GM23248 (cell line): ENCODE results near the gene DDTL. TPM values are rescaled to one million over a fixed set of nuclear protein-coding genes. Genes with fewer than 3 reads are reported as not detected.
"Not testable (repeated sequence)": the region's sequence is repeated elsewhere in the genome, so short reads cannot be mapped to it uniquely, and the experiment has no call there.

ENCODE experiments used
- DNase-seq: peaks from one replicate; pipeline ENCODE4 v3.0.0-alpha.2; 2015
- H2AFZ ChIP-seq: fragments of 200-600 bp; sonication (generic); 2 replicates; pipeline ENCODE4 v1.6.1; 2016; ENCODE audit warnings: antibody characterized with exemption
- H3F3A ChIP-seq: fragments of 200-600 bp; sonication (generic); 2 replicates; pipeline ENCODE4 v1.6.1; 2016; ENCODE audit warnings: mild to moderate bottlenecking, antibody characterized with exemption, mixed run types; ENCODE audit not compliant: insufficient read depth
- H3K27ac ChIP-seq: fragments of 200-600 bp; sonication (generic); 2 replicates; pipeline ENCODE4 v1.5.1; 2016; ENCODE audit warnings: mild to moderate bottlenecking
- H3K27me3 ChIP-seq: fragments of 200-600 bp; sonication (generic); replicated peaks from 2 replicates; pipeline ENCODE4 v1.6.1; 2016; ENCODE audit warnings: mild to moderate bottlenecking; ENCODE audit not compliant: insufficient read depth
- H3K36me3 ChIP-seq: fragments of 200-600 bp; sonication (generic); 2 replicates; pipeline ENCODE4 v1.6.1; 2016; ENCODE audit warnings: low read depth, mild to moderate bottlenecking
- H3K4me1 ChIP-seq: fragments of 200-600 bp; sonication (generic); 2 replicates; pipeline ENCODE4 v1.6.1; 2016; ENCODE audit warnings: mild to moderate bottlenecking; ENCODE audit not compliant: insufficient read depth
- H3K4me2 ChIP-seq: fragments of 200-600 bp; sonication (generic); one replicate; pipeline ENCODE4 v1.6.1; 2016; ENCODE audit warnings: mild to moderate bottlenecking; ENCODE audit not compliant: unreplicated experiment
- H3K4me3 ChIP-seq: fragments of 200-600 bp; sonication (generic); 2 replicates; pipeline ENCODE4 v1.5.1; 2016; ENCODE audit warnings: mild to moderate bottlenecking
- H3K79me2 ChIP-seq: fragments of 200-600 bp; sonication (generic); 2 replicates; pipeline ENCODE4 v1.6.1; 2016; ENCODE audit warnings: mild to moderate bottlenecking; ENCODE audit not compliant: insufficient read depth
- H3K9ac ChIP-seq: fragments of 200-600 bp; sonication (generic); 2 replicates; pipeline ENCODE4 v1.6.1; 2016; ENCODE audit warnings: mild to moderate bottlenecking
- H3K9me2 ChIP-seq: fragments of 200-600 bp; sonication (generic); 2 replicates; pipeline ENCODE4 v1.6.1; 2016; ENCODE audit warnings: mixed run types, mild to moderate bottlenecking, moderate library complexity; ENCODE audit not compliant: insufficient read depth
- H3K9me3 ChIP-seq: fragments of 200-600 bp; sonication (generic); one replicate; pipeline ENCODE4 v1.6.1; 2017; ENCODE audit warnings: low read depth
- H4K20me1 ChIP-seq: fragments of 200-600 bp; sonication (generic); 2 replicates; pipeline ENCODE4 v1.6.0; 2016; ENCODE audit not compliant: insufficient read depth
- EZH2 ChIP-seq: fragments of 200-600 bp; sonication (generic); IDR thresholded peaks from 2 replicates; pipeline ENCODE4 v1.6.1; 2018; ENCODE audit warnings: antibody characterized with exemption, mild to moderate bottlenecking; ENCODE audit not compliant: insufficient read depth, poor library complexity, severe bottlenecking
- EZH2phosphoT487 ChIP-seq: fragments of 200-600 bp; sonication (generic); IDR thresholded peaks from 2 replicates; pipeline ENCODE4 v1.6.1; 2018; ENCODE audit warnings: antibody characterized with exemption, moderate library complexity, mild to moderate bottlenecking, low read depth; ENCODE audit not compliant: insufficient read depth
- WGBS, 2 experiments: methylation state at CpG; one replicate each; pipeline ENCODE4 v1.1.6; 2015 to 2017; ENCODE audit warnings: low lambda C conversion rate in 2 of 2, low coverage in 1 of 2; ENCODE audit errors: missing lambda C conversion rate in 2 of 2; 5-methylcytosine and 5-hydroxymethylcytosine counted together
- in situ Hi-C: fragments of 300-500 bp; cut with MboI; formaldehyde crosslinking; loops from 2 replicates; pipeline ENCODE4 v1.15.0; 2020
- polyA plus RNA-seq: library from polyadenylated mRNA; unstranded; fragments of >200 nt; fragmentation: Nextera tagmentation; extraction: Ambion mirVana; gene quantifications from 2 replicates; pipeline ENCODE4 v1.2.1, GENCODE V29; 2016
- total RNA-seq: library from RNA; depleted of rRNA; stranded (reverse); fragments of >200 nt; shearing (Covaris generic); gene quantifications from 2 replicates; pipeline ENCODE4 v1.2.3, GENCODE V29; 2014

The DDTL gene
- total and polyA plus RNA-seq, 2 experiments from 2014 or later, result 2.4 TPM; not detected in 1

GRCh38 chr22:23926561-23926960 is 40.1 kb upstream of the DDTL start:
- Histone ChIP-seq H4K20me1 (no peaks in the 10 kb centered on the region), H2AFZ (no peak overlapping the region), H3K79me2 (no peaks in the 10 kb centered on the region), H3K27me3 (no peaks in the 10 kb centered on the region), H3K9me3 (no peaks in the 10 kb centered on the region), H3K27ac (no peak overlapping the region), H3K4me3 (no peak overlapping the region), H3K4me1 (no peaks in the 10 kb centered on the region), H3K9ac (no peak overlapping the region), H3K4me2 (no peak overlapping the region), H3K9me2 (no peaks in the 10 kb centered on the region), H3K36me3 (peaks cover 11% of the 10 kb centered on the region; the same call in 1 of the 2 replicates), H3F3A (no peaks in the 10 kb centered on the region)
- DNase-seq, result no peak
- whole genome bisulfite sequencing, 2 experiments, result 56 to 59% methylated on average over 13 to 14 of the region's 14 CpGs
- TF ChIP-seq EZH2phosphoT487, result no peak
- no peak for TF ChIP-seq EZH2
- in situ Hi-C loops, result no loop called here

- no peaks in the 10 kb centered on the region for H3K9me2 ChIP-seq
- H3K27ac ChIP-seq, result no peak overlapping the region
- H2AFZ ChIP-seq, result no peak overlapping the region
- H3K79me2 ChIP-seq, result no peaks in the 10 kb centered on the region
- DNase-seq, result no peak
- no peaks in the 10 kb centered on the region for H3K27me3 ChIP-seq
- H3K4me3 ChIP-seq, result no peak overlapping the region
- 0 out of 2 replicates have a peak, but pooled peaks cover 3% of the 10 kb centered on the region for H3K4me1 ChIP-seq
- no peak overlapping the region for H3K4me2 ChIP-seq
- WGBS, 2 experiments, result 69 to 73% methylated on average over 5 of the region's 5 CpGs
- H3F3A ChIP-seq, result no peaks in the 10 kb centered on the region
- in situ Hi-C loops, result no loop called here
- TF ChIP-seq EZH2, result no peak
- TF ChIP-seq EZH2phosphoT487, result no peak
- H3K9me3 ChIP-seq, result no peaks in the 10 kb centered on the region
- H3K36me3 ChIP-seq, result no peaks in the 10 kb centered on the region
- no peaks in the 10 kb centered on the region for H4K20me1 ChIP-seq
- no peak overlapping the region for H3K9ac ChIP-seq
These were observed 28.2 kb upstream of the DDTL start for GRCh38 chr22:23938328-23939016.

GRCh38 chr22:23939017-23939357 is 27.7 kb upstream of the DDTL start:
- H3F3A ChIP-seq, result no peaks in the 10 kb centered on the region
- TF ChIP-seq EZH2, result no peak
- no peak for TF ChIP-seq EZH2phosphoT487
- no peak overlapping the region for H2AFZ ChIP-seq
- DNase-seq, result no peak
- H3K4me3 ChIP-seq, result no peak overlapping the region
- 69 to 81% methylated on average over 3 of the region's 3 CpGs for WGBS, 2 experiments
- no peaks in the 10 kb centered on the region for H3K36me3 ChIP-seq
- in situ Hi-C loops, result no loop called here
- no peaks in the 10 kb centered on the region for H4K20me1 ChIP-seq
- no peaks in the 10 kb centered on the region for H3K9me2 ChIP-seq
- H3K27me3 ChIP-seq, result no peaks in the 10 kb centered on the region
- no peak overlapping the region for H3K27ac ChIP-seq
- H3K9ac ChIP-seq, result no peak overlapping the region
- no peaks in the 10 kb centered on the region for H3K9me3 ChIP-seq
- H3K4me1 ChIP-seq, result 0 out of 2 replicates have a peak, but pooled peaks cover 3% of the 10 kb centered on the region
- no peaks in the 10 kb centered on the region for H3K79me2 ChIP-seq
- H3K4me2 ChIP-seq, result no peak overlapping the region

GRCh38 chr22:23940166-23940565 is 26.5 kb upstream of the DDTL start:
- in situ Hi-C loops, H2AFZ ChIP-seq: not testable (repeated sequence)

GRCh38 chr22:23947391-23947790 is 19.3 kb upstream of the DDTL start:
- H3K27me3 ChIP-seq, H3K4me3 ChIP-seq, H3K27ac ChIP-seq, DNase-seq, H4K20me1 ChIP-seq, H3F3A ChIP-seq, H3K9me2 ChIP-seq, H3K36me3 ChIP-seq, H3K4me1 ChIP-seq, H3K4me2 ChIP-seq, H3K79me2 ChIP-seq, in situ Hi-C loops, H2AFZ ChIP-seq, H3K9me3 ChIP-seq, H3K9ac ChIP-seq: not testable (repeated sequence)
- 41 to 47% methylated on average over 3 of the region's 3 CpGs for WGBS, 2 experiments

More at GRCh38 chr22:23940166-23940565, 26.5 kb upstream of the DDTL start:
- H3K9me2 ChIP-seq, H3K27ac ChIP-seq, H3F3A ChIP-seq, H4K20me1 ChIP-seq, H3K79me2 ChIP-seq, H3K4me1 ChIP-seq, DNase-seq, H3K27me3 ChIP-seq, H3K9ac ChIP-seq, H3K4me2 ChIP-seq, H3K9me3 ChIP-seq, H3K36me3 ChIP-seq, H3K4me3 ChIP-seq: not testable (repeated sequence)
- WGBS, 2 experiments, result 11 to 13% methylated on average over 3 to 7 of the region's 14 CpGs

GRCh38 chr22:23949764-23950163 is 16.9 kb upstream of the DDTL start:
- H3K27me3 ChIP-seq, in situ Hi-C loops, H3K9ac ChIP-seq, H3K79me2 ChIP-seq, H3K4me3 ChIP-seq, H3K27ac ChIP-seq, H3K4me1 ChIP-seq, H4K20me1 ChIP-seq, DNase-seq, H3K4me2 ChIP-seq, H3F3A ChIP-seq, H2AFZ ChIP-seq, H3K36me3 ChIP-seq, H3K9me3 ChIP-seq, H3K9me2 ChIP-seq: not testable (repeated sequence)
- 69 to 77% methylated on average over 7 to 18 of the region's 18 CpGs for WGBS, 2 experiments

- H3F3A ChIP-seq, H3K4me3 ChIP-seq, H3K36me3 ChIP-seq, H3K4me1 ChIP-seq, H3K9me2 ChIP-seq, H3K9me3 ChIP-seq, in situ Hi-C loops, H3K27ac ChIP-seq, H4K20me1 ChIP-seq, H3K27me3 ChIP-seq, H3K79me2 ChIP-seq, H3K9ac ChIP-seq, H3K4me2 ChIP-seq, H2AFZ ChIP-seq: not testable (repeated sequence)
- peak; percentile 40 for DNase-seq
- WGBS, 2 experiments, result 81 to 86% methylated on average over 2 of the region's 2 CpGs
These were observed 15.3 kb upstream of the DDTL start for GRCh38 chr22:23951383-23951782.
